GM12864 (cell line): ENCODE measurements around the gene ORMDL3.

ENCODE experiments used
- DNase-seq: peaks from one replicate; pipeline ENCODE4 v3.0.0-alpha.2; 2011; ENCODE audit warnings: low read depth
- H3K4me3 ChIP-seq: 2 replicates; pipeline ENCODE4 v1.5.1; 2011; ENCODE audit warnings: mild to moderate bottlenecking, low read depth, low read length, control low read depth
- CTCF ChIP-seq: IDR thresholded peaks from 2 replicates; pipeline ENCODE4 v1.5.1; 2011; ENCODE audit warnings: low read depth, mild to moderate bottlenecking, moderate library complexity, low read length, control low read depth, inconsistent platforms; ENCODE audit errors: missing control alignments

Gene ORMDL3

GRCh38 chr17:39962642-39963220 is 35.3 kb upstream of the ORMDL3 start, which contains the start of gene GSDMA:
Gene GSDMA, plus strand, starts transcription at chr17:39963004. Its CDS starts 2,684 bp downstream, at chr17:39965688.
- TF ChIP-seq CTCF: no peak
- no peak for DNase-seq
- H3K4me3 ChIP-seq: no peak within 1 kb of the TSS

- DNase-seq: no peak
- TF ChIP-seq CTCF: no peak
- no peak overlapping the region for H3K4me3 ChIP-seq
Observed at GRCh38 chr17:39960524-39961041, 33.2 kb upstream of the ORMDL3 start.

- no peak for DNase-seq
- no peak overlapping the region for H3K4me3 ChIP-seq
- TF ChIP-seq CTCF: no peak
Observed at GRCh38 chr17:39955726-39956225, 28.4 kb upstream of the ORMDL3 start.

DNA sequence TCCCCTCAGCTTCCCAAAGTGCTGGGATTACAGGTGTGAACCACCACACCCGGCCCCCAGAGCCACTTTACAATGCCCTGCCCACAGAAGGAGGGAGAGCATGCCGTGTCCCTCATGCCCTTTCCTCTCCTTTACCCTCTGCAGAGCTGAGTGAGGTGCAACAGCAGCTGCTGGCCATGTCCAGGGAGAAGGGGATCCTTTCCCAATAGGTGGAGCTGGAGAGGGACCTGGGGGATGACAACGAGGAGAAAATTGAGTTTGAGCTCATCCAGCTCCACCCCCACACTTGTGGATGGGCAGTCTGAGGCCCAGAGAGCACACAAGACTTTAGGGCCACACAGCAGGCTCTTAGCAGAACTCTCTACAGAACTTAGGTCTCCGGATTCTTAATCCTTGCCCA is 27.5 kb upstream of the ORMDL3 start:
- no peak for TF ChIP-seq CTCF
- DNase-seq: no peak
- no peak overlapping the region for H3K4me3 ChIP-seq

- no peak for TF ChIP-seq CTCF
- peak overlapping the region; percentile 61 for H3K4me3 ChIP-seq
- DNase-seq: no peak
Observed at GRCh38 chr17:39953471-39953888, 26.1 kb upstream of the ORMDL3 start.

DNA sequence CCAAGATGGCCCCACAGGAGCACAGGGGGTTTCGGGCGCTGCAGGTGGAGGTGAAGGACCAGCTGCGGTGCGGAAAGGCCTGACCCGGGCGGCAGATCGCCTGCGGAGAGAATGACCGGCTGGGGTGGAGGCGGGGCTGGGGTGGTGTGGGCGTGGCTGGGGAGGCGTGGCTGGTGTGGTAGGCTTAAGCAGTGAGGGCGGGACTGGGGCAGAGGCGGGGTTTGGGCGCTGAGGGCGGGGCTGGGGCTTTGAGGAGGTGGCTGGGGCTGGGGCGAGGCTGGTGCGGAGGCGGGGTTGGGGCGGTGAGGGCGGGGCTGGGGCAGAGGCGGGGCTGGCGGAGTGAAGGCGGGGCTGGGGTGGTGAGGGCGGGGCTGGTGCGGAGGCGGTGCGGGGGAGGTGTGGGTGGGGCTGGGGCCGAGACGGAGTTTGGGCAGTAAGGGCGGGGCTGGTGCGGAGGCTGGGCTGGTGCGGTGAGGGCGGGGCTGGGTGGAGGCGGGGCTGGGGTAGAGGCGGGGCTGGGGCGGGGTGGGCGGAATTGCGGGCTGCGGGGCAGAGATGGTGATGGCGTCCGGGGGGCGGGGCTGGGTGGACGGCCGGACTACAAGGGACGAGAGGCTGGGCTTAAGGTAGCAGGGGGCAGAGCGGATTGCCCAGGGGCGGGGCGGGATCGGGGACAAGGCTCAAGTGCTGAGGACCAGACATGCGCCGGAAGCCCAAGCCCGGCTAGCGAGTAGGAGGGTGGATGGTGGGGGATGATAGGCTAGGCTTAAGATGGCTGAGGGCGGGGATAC is 25.5 kb upstream of the ORMDL3 start:
- peak; percentile 90 for DNase-seq
- peak overlapping the region; percentile 61 for H3K4me3 ChIP-seq
- TF ChIP-seq CTCF: no peak
